Eye (tissue), 1 donor: ENCODE data around the gene CYTIP.

Source experiments
- DNase-seq: peaks from one replicate; pipeline ENCODE4 v3.0.0-alpha.2; 2015

The CYTIP gene

DNA sequence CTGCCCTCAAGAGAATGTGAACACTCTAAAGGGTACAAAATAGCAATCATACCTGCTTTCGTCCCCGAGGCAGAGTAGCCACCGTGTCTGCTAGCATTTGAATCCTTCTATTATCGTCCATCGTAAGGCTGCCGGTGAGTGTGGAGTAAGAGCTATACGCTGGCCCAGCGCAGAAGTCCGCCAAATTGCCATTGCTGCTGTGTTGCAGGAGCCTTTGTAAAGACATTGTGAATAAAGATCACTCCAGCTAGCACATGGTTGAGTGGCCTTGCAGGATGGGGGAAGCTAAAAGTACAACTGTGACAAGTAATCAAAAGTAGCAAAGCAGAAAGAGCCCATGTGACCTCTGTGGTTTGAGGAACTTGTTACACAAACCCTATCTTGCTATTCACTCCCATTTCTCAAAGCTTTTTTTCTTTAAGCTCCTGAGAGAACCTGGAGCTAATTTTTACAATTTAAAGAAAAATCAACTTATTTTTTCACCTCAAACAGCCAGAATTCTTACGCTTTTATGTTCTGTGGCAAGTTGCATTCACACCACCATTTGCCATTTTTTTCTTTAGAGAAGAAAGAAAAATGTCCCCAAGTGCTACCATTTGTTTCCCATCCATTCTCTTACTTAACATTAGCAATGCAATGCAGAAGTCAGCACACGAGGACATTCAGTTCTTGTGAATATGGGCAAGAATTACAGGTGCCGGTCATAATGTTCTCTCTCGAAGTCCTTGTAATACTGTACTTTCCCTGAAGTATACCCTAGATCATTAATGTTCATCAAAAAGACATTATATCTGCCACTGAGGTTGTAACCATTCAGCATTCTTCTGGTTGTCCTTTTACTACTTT, at the start of gene CYTIP:
Gene CYTIP (minus strand): TSS at position 295 of the 846 bp plus-strand sequence. CDS start 69 bp downstream, at position 226.
- no peak for DNase-seq

DNA sequence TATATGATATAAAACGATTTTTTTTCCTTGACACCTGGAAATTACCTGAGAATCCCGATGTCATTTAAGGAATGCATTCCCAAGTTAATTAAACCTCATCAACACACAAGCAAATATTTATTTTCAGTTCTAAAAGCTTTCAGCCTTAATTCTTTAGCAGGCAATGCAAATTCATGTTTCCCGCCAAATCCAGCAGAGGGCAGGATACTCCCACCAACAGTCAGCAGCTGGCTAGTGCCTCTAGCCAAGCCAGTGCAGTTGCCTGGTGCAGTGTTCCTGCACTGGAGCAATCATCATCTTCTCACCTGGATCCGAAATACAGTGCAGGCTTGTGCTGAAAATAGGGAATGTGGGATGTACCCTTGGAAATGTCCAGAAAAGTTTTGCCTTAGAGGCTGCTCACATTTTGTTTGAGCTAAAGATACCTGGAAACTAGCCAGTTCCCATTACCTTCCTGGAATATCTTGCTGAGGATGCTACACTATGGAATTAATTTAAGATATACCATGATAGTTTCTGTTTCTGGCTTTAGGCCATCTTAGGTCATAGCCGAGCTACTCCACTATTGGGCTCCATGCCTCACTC, 48.4 kb upstream of the CYTIP start:
- DNase-seq: peak; percentile 85

DNA sequence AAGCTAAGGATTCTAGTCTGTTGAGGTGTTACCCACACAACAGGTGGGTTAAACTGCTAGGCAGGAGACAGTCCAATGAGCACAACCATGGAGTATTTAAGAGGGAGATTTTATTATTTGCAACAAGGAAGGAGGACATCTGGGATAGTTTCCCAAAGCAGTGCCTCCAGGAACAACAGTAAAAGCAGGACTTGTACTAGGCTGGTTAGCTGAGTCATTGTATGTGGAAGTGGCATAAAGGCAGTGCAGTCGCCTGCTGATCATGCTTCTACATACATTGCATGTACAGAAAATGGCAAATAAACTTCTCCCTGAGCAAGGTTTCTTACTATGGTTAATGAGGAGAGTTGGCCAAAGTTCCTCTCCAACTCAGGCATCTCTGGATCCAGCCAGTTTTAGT, 46.1 kb upstream of the CYTIP start:
- DNase-seq: no peak

DNA sequence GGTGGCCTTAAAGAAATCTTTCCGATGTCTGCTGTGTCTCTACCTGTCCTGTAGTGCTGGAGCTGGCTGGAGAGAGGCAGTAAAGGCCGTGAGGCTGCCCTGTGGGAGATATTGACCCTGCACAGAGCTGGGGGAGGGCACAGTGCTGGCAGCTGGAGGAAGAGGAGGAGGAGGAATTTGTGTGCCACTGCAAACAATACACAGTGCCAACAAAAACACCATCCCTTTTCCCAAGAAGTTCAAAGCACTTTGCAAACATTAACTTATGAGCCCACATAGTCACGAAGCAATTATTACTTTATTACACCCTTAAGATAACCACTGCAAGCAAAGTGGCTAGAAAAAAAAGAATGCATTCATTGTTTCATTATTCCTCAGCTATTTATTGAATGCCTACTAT, 45.0 kb upstream of the CYTIP start:
- no peak for DNase-seq

DNA sequence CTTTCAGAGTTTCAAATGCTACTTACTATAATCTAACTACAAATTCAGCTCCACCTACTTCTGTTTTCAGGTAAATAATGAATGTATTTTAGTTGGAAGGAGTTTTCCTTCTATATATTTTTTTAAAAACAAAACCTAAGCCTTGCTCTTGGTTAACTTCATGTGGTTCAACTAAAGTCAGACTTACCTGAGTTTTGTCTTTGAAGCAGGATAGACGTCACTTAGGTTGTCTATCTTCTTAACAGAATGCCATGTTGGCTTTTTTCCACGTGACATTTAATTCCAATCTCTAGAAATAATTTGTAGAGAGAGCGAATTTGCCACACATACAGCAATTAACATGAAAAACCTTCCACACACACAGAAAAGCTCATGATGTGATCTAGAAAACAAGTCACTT, 43.9 kb upstream of the CYTIP start:
- DNase-seq: no peak

DNA sequence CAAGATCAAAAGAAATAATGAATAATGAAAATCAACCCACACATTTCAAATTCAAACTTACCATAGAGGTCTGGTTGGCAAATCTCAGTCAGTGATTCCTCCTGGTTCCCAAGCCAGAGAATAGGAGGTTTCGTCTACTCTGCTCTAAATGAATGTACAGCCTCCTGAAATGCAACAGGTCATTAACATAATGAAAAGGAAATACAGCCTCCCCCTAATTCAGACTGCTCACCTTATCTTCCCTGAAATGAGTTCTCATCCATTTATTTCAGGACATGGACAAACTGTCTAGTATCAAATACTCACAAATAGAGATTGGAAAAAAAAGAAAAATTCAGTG, 43.4 kb upstream of the CYTIP start:
- DNase-seq: no peak

DNA sequence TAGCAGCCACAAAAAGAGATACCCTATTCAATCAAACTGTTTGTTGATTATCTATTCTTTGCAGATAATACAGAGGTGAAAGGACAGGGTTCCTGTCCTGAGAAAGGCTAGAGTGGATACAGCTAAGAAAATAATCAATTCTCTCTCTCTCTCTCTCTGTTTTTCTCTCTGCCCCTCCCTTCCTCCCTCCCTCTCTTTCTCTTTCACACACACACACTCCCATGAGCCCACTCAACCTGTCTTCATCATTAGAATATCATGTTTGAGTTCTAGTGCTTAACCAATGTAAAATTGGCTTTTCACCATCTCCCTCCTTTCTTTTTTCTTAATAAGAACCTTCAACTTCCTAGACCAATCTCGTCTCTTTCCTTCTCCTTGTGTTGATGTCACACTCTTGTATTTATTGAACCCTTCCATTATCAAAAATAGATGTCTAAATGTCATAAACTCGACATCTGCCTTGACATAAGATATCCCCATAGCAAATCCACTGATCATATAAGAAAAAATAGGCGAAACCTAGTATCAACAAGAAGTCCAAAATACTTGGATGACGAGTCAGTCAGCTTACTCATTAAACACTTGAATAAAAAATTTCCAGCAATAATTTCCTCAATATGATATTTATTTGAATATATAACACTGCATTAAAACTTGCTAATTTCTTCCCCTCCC, 42.8 kb upstream of the CYTIP start:
- peak; percentile 17 for DNase-seq

DNA sequence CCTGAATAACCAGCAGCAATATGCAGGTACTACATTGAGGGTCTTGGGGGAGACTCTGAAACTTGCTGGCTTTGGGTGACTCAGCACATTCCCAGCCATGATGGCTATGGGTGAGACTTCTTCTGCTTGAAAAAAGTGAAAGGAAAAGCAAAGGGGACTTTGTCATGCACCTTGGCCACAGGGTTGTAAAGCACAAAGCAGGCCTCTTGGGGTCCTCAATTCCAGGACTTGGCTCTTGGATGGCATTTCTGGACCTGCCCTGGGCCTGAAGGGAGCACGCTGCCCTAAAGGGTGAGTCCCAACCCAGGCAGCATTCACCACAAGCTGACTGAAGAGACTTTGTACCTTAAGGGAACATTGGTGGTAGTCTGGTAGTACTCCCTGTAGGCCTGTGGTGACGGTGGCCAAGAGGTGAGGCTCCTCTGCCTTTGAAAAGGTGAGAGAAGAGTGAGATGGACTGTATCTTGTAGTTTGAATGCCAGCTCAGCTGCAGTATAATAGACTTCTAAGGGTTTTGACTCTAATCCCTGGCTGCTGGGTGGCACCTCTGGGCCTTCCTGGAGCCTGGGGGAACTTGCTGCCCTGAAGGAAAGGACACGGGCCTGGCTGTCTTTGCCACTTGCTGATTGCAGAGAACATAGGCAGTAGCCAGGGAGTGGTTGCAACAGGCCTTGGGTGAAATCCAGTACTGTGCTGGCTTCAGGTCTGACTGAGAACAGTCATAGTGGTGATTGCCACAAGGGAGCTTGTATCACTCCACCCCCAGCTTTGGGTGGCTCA, 36.5 kb upstream of the CYTIP start:
- no peak for DNase-seq

DNA sequence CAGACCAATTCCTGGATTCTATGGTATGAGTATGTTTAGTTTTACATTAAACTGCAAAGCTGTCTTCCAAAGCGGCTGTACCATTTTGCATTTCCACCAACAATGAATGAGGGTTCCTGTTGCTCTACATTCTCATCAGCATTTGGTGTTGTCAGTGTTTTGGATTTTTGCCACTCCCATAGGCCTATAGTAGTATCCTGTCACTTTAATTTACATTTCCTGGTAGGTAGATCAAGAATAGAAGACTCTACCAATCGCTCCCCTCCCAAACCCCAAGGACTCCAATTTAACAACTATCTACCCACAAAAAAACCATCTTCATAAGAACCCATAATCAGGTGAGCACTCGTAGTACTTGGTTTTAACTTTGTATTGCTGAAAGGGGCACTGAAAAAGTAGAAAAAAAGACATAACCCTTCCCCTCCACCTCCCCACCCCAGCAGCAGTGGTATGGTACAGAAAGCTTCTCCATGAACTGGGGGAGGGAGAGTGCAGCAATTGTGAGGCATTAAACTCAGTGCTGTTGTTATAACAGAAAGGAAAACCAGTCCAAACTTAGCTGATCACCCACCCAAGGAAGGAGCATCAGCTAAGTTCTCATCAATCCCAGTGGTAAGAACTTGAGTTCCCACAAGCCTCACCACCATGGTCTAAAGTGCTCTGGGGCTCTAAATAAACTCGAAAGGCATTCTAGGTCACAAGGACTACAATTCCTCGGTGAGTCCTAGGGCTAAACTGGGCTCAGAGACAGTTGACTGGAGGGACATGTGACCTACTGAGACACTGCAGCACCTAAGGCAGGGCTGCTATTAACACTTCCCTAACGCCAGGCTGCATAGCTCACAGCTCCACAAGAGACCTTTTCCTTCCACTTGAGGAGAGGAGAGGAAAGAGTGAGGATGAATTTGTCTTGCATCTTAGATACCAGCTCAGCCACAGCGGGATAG, 35.5 kb upstream of the CYTIP start:
- no peak for DNase-seq

DNA sequence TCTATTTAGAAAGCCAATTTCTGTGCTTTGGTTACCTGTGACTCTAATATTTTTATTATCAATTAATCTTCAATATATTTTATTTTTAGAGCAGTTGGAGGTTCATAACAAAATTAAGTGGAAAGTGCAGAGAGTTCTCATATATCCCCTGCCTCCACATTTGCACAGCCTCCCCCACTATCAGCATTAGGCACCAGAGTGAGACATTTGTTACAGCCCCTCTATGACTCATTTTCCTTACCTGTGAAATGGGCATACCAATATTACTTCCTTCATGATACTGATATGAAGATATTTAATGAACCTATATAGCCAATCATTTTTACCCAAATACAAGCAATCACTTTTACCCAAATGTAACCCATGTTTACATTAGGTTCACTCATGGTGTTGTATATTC, 34.0 kb upstream of the CYTIP start:
- DNase-seq: no peak

DNA sequence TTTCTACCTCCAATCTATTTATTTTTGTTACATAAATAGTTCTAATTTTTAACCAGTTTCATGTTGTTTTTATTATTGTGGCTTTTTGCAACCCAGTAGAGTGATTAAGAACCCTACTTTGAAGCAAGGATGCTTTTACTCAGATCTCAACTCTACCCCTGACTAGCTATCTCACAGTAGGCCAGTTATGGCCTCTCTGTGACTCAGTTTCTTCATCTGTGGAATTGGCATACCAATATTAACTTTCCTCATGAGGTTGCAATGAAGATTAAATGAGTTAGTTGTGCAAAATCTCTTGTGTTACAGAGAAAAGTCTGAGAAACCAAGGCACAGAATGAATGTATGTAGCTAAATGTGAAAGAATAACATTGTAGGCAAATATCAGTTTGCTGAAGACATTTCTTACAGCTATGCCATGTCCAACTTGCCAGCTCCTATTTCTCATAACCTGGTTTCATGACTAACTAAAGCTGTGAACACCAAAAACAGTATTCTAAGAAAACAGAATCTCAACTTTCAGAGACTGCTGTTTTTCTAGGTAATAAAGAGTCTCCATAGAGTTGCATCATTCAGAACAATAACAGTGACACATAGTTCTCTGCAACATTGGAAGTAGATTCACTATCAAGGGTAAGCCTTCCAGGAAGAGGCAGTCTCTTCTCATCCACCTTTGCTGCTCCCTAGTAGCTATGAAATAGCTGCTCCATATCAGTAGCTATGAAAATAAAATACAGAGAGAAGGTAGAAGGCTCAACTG, 33.2 kb upstream of the CYTIP start:
- no peak for DNase-seq

DNA sequence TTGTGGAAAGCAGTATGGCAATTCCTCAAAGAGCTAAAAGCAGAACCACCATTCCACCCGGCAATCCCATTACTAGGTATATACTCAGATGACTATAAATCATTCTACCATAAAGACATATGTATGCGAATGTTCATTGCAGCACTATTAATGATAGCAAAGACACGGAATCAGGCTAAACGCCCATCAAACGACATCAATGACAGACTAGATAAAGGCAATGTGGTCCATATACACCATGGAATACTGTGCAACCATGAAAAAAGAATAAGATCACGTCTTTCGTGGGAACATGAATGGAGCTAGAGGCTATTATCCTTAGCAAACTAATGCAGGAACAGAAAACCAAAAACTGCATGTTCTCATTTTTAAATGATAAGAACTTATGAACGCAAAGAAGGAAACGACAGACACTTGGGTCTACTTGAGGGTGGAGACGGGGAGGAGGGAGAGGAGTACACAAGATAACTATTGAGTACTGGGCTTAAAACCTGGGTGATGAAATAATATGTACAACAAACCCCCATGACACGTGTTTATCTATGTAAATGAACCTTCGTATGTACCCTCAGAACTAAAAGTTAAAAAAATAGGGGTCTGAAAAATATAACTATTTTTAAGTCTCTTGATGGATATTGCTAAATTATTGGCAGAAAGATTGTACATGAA, 32.0 kb upstream of the CYTIP start:
- DNase-seq: no peak

DNA sequence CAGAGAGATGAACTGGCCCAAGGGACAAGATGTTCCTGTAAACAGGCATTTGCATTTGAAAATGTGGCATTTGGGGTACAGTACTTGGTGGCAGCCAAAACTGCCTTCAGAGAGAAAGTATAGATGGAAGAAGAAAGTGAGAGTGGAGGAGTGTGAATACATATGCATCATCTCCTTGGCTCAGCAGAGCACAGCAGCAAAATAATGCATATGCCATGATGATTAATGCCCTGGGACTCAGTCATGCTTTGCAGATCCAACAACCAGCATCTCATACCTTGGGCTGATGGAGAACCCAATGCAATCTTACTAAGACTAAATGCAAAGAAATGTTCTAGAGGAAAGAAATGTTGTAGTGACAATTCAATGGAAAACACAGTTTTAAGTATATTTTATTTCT, 29.7 kb upstream of the CYTIP start:
- no peak for DNase-seq

DNA sequence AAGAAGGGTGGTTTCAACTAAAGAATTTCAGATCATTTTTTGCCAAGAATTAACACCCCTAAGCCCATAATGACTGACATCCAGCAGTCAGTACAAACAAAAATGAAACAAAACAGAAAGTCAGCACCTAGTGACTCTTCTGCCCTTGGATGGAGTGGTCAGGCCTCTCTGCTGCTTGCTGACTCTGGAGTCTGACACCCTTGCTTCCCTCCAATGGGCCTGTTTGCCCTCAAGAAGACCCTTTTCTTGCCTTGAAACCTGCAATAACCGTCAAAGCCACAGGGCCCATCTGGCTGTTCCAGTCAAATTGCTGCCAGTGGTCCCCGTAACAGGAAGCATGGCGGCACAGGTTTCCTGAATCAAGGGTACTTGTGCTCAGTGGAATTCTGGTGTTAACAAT, 27.2 kb upstream of the CYTIP start:
- no peak for DNase-seq

DNA sequence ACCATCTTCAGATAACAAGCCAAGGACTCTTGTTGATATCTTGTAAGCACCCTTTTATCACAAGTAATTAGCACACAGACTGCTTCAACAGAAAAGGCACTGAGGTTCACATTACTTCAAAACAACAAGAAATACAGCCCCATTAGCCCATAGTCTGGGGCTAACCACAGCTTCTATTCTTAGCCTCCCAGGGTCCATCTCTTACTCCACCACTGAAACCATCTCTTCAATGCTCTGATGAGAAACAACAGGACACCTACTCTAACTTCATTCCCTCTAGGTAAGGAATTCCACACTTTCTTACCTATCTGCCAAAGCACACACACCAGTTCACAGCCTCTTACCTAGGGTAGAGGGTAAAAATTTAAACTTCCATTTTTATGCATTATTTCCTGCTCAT, 26.4 kb upstream of the CYTIP start:
- no peak for DNase-seq

DNA sequence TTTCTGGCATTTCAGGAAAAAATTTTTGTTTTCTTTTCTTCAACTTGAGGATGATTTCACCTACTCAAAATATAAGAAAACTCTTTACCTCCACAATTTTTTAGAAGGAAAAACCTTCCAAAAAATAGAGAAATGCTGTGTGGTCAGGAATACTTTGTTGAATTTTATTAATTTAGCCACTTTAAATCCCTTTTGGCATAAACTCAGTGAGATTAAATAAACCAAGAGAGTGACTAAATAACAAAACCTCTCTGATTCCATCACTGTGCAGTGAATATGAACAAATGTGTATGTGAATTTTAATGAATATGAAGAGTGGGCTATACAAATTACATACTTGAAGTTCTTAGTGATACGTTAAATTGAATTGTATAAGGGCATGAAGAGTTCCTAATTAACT, 25.8 kb upstream of the CYTIP start:
- DNase-seq: no peak

DNA sequence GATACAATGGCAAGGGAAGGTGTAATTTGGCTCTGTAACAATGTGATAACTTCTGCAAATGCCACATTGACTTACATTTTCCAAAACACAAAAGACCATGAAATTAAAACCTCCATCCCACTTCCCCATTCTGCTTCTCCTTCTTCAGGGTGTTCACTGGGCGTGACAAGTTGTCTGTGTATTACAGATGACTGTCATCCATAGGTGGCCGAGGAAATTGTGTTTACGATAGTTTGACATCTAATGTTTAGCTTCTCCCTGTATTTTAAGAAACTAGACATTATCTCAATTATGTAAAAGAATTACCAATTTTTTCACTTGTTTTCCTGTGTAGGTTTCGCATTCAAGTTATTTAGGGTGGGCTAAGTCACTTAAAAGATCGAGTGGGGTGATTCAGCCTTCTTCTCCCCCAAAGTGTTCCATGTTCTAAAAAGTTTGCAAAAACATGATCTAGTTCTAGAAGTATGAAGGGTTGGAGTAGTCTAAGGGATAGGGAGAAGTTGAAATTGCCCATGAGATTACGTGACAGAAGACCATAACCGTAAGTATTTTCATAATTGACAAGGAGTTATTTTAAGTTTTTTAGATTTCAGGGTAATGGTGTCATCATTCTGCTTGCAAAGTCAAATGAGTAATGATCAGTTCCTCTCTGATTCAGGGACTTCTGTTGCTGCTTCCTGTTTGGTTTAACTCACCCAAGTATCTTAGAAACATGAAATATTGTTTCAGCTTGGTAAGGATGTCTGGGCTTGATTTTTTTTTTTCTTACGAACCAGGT, 25.2 kb upstream of the CYTIP start:
- no peak for DNase-seq

DNA sequence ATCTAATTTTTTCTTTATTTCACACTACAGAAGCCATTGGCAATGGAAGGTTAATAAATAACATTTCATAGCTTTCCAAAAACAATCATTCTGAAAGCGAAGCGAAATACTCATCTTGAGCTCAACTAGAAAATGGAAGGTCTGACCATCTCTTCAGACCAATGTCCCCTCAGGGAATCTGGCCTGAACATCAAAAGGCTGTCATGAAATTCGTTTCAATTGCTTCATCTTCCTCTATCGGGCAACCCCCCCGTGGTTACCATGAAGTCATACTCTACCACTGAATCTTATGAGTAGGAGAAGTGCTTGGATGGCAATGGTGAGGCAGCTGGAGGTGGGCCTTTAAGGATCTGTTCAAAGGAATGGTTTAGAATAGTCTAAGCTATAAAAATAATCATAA, 22.9 kb upstream of the CYTIP start:
- no peak for DNase-seq

DNA sequence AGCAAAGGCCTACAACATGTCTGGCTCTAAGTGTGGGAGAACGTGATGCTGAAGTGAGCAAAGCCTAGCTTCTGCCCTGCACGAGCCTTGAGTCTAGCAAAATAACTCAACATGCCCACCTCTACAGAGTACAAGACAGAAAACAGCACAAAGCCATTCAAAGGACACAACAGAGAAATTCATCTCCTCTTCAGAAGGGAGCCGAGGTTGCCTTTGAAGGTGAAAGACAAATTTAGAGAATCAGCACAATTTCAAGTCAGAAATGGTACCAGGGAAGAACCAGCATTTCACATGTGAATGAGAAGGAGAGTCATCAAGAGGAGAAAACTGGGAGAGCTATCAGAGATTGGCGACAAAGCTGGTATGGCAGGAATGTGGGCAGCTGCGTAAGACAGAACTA, 21.7 kb upstream of the CYTIP start:
- no peak for DNase-seq

DNA sequence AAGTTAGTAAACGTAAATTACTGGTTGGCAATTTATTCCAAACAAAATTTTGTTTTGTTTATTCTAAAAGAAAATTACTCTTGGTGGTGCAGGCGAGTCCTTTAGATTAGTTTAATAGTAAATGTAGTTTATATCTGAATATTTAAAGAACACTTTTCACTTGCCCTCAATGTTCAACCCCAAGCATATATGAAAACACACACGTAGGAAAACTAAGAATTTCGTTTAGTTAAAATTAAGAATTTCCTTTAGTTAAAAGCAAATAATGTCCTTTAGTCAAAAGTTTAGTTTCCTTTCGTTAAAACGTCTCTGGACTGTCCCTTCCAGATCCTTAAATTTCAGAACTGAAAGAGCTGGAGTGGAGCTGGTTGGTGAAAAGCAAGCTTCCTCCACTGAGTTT, 19.1 kb upstream of the CYTIP start:
- DNase-seq: no peak
